8988T (cell line): Measurements from ENCODE around the gene NCKAP5.

Experiments
- DNase-seq: peaks from one replicate; pipeline ENCODE4 v3.0.0; 2011

Gene NCKAP5

GRCh38 chr2:132776287-132776686 is 792.0 kb downstream of the NCKAP5 start:
- DNase-seq = no peak

GRCh38 chr2:132774189-132774588 is 794.1 kb downstream of the NCKAP5 start:
- DNase-seq = no peak

GRCh38 chr2:132773331-132773730 is 794.9 kb downstream of the NCKAP5 start:
- DNase-seq = no peak

- DNase-seq = no peak
These were observed 795.9 kb downstream of the NCKAP5 start for GRCh38 chr2:132772340-132772739.

GRCh38 chr2:132766573-132766972 is 801.7 kb downstream of the NCKAP5 start:
- no peak for DNase-seq

GRCh38 chr2:132761437-132761836 is 806.8 kb downstream of the NCKAP5 start:
- DNase-seq = no peak

GRCh38 chr2:132760971-132761370 is 807.3 kb downstream of the NCKAP5 start:
- no peak for DNase-seq

GRCh38 chr2:132760405-132760804 is 807.9 kb downstream of the NCKAP5 start:
- DNase-seq = no peak

- DNase-seq = no peak
These were observed 809.3 kb downstream of the NCKAP5 start for GRCh38 chr2:132758995-132759394.

GRCh38 chr2:132757676-132758075 is 810.6 kb downstream of the NCKAP5 start:
- DNase-seq = no peak

GRCh38 chr2:132757002-132757589 is 811.2 kb downstream of the NCKAP5 start:
- no peak for DNase-seq

GRCh38 chr2:132754867-132755472 is 813.3 kb downstream of the NCKAP5 start:
- no peak for DNase-seq

GRCh38 chr2:132754392-132754791 is 813.9 kb downstream of the NCKAP5 start:
- no peak for DNase-seq

- no peak for DNase-seq
These were observed 815.6 kb downstream of the NCKAP5 start for GRCh38 chr2:132752421-132753206.

GRCh38 chr2:132751836-132752235 is 816.4 kb downstream of the NCKAP5 start:
- DNase-seq = no peak

GRCh38 chr2:132750606-132751005 is 817.7 kb downstream of the NCKAP5 start:
- DNase-seq = no peak

- no peak for DNase-seq
These were observed 821.2 kb downstream of the NCKAP5 start for GRCh38 chr2:132747046-132747445.

GRCh38 chr2:132741754-132742153 is 826.5 kb downstream of the NCKAP5 start:
- no peak for DNase-seq

- no peak for DNase-seq
These were observed 828.1 kb downstream of the NCKAP5 start for GRCh38 chr2:132740081-132740720.

- no peak for DNase-seq
These were observed 830.0 kb downstream of the NCKAP5 start for GRCh38 chr2:132738223-132738622.

- no peak for DNase-seq
These were observed 832.2 kb downstream of the NCKAP5 start for GRCh38 chr2:132736059-132736458.

GRCh38 chr2:132734961-132735360 is 833.3 kb downstream of the NCKAP5 start:
- DNase-seq = no peak

GRCh38 chr2:132733094-132733493 is 835.2 kb downstream of the NCKAP5 start:
- DNase-seq = no peak

- DNase-seq = no peak
These were observed 835.6 kb downstream of the NCKAP5 start for GRCh38 chr2:132732694-132733093.
